OCI-LY7 (cell line): ENCODE results near the gene C1orf174. TPM values are rescaled to one million over a fixed set of nuclear protein-coding genes. Genes with fewer than 3 reads are reported as not detected.
A peak's percentile ranks its signal among the peaks of the same experiment; 100 is the strongest.

ENCODE experiments used
- BruUV-seq: library from RNA; stranded (reverse); fragments of 400-500 nt; replicated peaks from 2 replicates; lab custom pipeline; 2021; lab: Mats Ljungman, UMichigan
- CTCF ChIA-PET: fragments of 300-600 bp; sonication (Branson Sonifier 250); formaldehyde crosslinking; loops from one replicate; lab custom pipeline; 2022; ENCODE audit warnings: antibody characterized with exemption; ENCODE audit not compliant: unreplicated experiment; lab: Charles Lee
- POLR2A ChIA-PET: fragments of 300-600 bp; sonication (Branson Sonifier 250); formaldehyde crosslinking; loops from one replicate; lab custom pipeline; 2022; ENCODE audit warnings: antibody characterized with exemption; lab: Charles Lee
- DNase-seq: peaks from one replicate; pipeline ENCODE4 v3.0.0-alpha.2; 2015; ENCODE audit warnings: low spot score
- H2AFZ ChIP-seq: fragments of 200-600 bp; sonication (generic), shearing (Covaris generic); 2 replicates; pipeline ENCODE4 v1.6.1; 2014; ENCODE audit warnings: mild to moderate bottlenecking, antibody characterized with exemption, low read length, moderate library complexity
- H3K27ac ChIP-seq: fragments of 200-600 bp; sonication (generic); 2 replicates; pipeline ENCODE4 v1.5.1; 2014; ENCODE audit warnings: mixed run types, low read depth, mild to moderate bottlenecking, moderate library complexity, low read length, inconsistent platforms; ENCODE audit not compliant: poor library complexity, severe bottlenecking
- H3K36me3 ChIP-seq: fragments of 200-600 bp; sonication (generic); 2 replicates; pipeline ENCODE4 v1.6.1; 2014; ENCODE audit warnings: mild to moderate bottlenecking, antibody characterized with exemption, low read length, moderate library complexity, mixed read lengths; ENCODE audit not compliant: insufficient read depth
- H3K4me1 ChIP-seq: fragments of 200-600 bp; sonication (generic); 2 replicates; pipeline ENCODE4 v1.5.1; 2014; ENCODE audit warnings: mild to moderate bottlenecking, low read length; ENCODE audit not compliant: insufficient read depth, poor library complexity, severe bottlenecking
- H3K4me2 ChIP-seq: fragments of 200-600 bp; sonication (generic); 2 replicates; pipeline ENCODE4 v1.6.1; 2014; ENCODE audit warnings: mild to moderate bottlenecking, low read length
- H3K4me3 ChIP-seq: fragments of 200-600 bp; sonication (generic); 2 replicates; pipeline ENCODE4 v1.5.1; 2014; ENCODE audit warnings: mild to moderate bottlenecking, low read depth, low read length; ENCODE audit not compliant: poor library complexity, severe bottlenecking
- H3K79me2 ChIP-seq: fragments of 200-600 bp; sonication (generic); 2 replicates; pipeline ENCODE4 v1.6.1; 2016; ENCODE audit warnings: low read depth, mild to moderate bottlenecking, low read length, moderate library complexity, mixed read lengths; ENCODE audit not compliant: insufficient read depth
- H3K9me2 ChIP-seq: fragments of 200-600 bp; sonication (generic); 2 replicates; pipeline ENCODE4 v1.6.1; 2016; ENCODE audit warnings: mild to moderate bottlenecking, low read length, mixed read lengths; ENCODE audit not compliant: insufficient read depth
- H3K9me3 ChIP-seq: fragments of 200-600 bp; sonication (generic); 2 replicates; pipeline ENCODE4 v1.6.1; 2014; ENCODE audit warnings: mild to moderate bottlenecking, mixed run types, low read length, mixed read lengths
- H4K20me1 ChIP-seq: fragments of 200-600 bp; sonication (generic); 2 replicates; pipeline ENCODE4 v1.6.1; 2014; ENCODE audit warnings: mild to moderate bottlenecking, antibody characterized with exemption, low read length, moderate library complexity, mixed read lengths; ENCODE audit not compliant: insufficient read depth
- CTCF ChIP-seq: fragments of 200-600 bp; sonication (generic); conservative IDR thresholded peaks from 2 replicates; pipeline ENCODE4 v1.5.1; 2014; ENCODE audit warnings: mild to moderate bottlenecking, antibody characterized with exemption, low read length, moderate library complexity, mixed read lengths
- EZH2phosphoT487 ChIP-seq: fragments of 200-600 bp; sonication (generic); IDR thresholded peaks from 2 replicates; pipeline ENCODE4 v1.6.1; 2018; ENCODE audit warnings: low read depth, borderline replicate concordance, mild to moderate bottlenecking, mixed run types, antibody characterized with exemption, low read length, moderate library complexity, mixed read lengths
- intact Hi-C: fragments of 100-400 bp; cut with micrococcal nuclease; formaldehyde crosslinking; loops from one replicate; pipeline ENCODE4 v1.10.0; 2022; ENCODE audit not compliant: unreplicated experiment
- total RNA-seq, 2 experiments: library from RNA; depleted of rRNA in 1 of 2; stranded (reverse); fragments of >200 nt in 1 of 2; shearing (Covaris generic) in 1 of 2; gene quantifications; 2 replicates each; pipeline ENCODE4 v1.2.3, GENCODE V29; 2014 to 2022

Gene C1orf174
- total RNA-seq, 2 experiments from 2014 or later: 39.0 to 59.5 TPM

- POLR2A ChIA-PET: no interaction called here
- CTCF ChIA-PET: no interaction called here
- peak overlapping the region; percentile 83 for H3K4me3 ChIP-seq
- H3K9me3 ChIP-seq: no peaks in the 10 kb centered on the region
- no TSS peak for BruUV-seq
- intact Hi-C loops: loop anchor here (1.0 to 10.0 kb wide), 9 partner anchors 118 to 917 kb away; partner anchors contain the start of gene AJAP1
- no peaks in the 10 kb centered on the region for H4K20me1 ChIP-seq
- peaks cover 73% of the 10 kb centered on the region for H3K79me2 ChIP-seq
- no peak for TF ChIP-seq EZH2phosphoT487
- TF ChIP-seq CTCF: no peak
- peaks cover 25% of the 10 kb centered on the region for H3K36me3 ChIP-seq
- peak; percentile 91 for DNase-seq
- H3K27ac ChIP-seq: peak overlapping the region; percentile 100
- no peak overlapping the region for H2AFZ ChIP-seq
- peak overlapping the region; percentile 88 for H3K4me2 ChIP-seq
- no peaks in the 10 kb centered on the region for H3K9me2 ChIP-seq
- peaks cover 77% of the 10 kb centered on the region for H3K4me1 ChIP-seq
Observed at GRCh38 chr1:3909615-3910014, 9.5 kb upstream of the C1orf174 start.

- Histone ChIP-seq H3K79me2 (peaks cover 76% of the 10 kb centered on the region), H3K4me2 (peak overlapping the region; percentile 88), H3K4me3 (peak overlapping the region; percentile 83), H4K20me1 (no peaks in the 10 kb centered on the region), H3K4me1 (peaks cover 83% of the 10 kb centered on the region), H3K9me3 (no peaks in the 10 kb centered on the region), H3K36me3 (peaks cover 18% of the 10 kb centered on the region; the same call in 1 of the 2 replicates), H2AFZ (no peak overlapping the region), H3K9me2 (no peaks in the 10 kb centered on the region), H3K27ac (peak overlapping the region; percentile 100)
- POLR2A ChIA-PET: no interaction called here
- CTCF ChIA-PET: no interaction called here
- DNase-seq: peak; percentile 27
- intact Hi-C loops: no loop called here
- BruUV-seq: no TSS peak
- TF ChIP-seq CTCF: no peak
- TF ChIP-seq EZH2phosphoT487: no peak
Observed at GRCh38 chr1:3908886-3909517, 8.9 kb upstream of the C1orf174 start.

GRCh38 chr1:3907621-3908165 lies 7.6 kb upstream of the C1orf174 start:
- Histone ChIP-seq H3K79me2 (peaks cover 66% of the 10 kb centered on the region), H3K4me2 (peak overlapping the region; percentile 88), H3K9me2 (no peaks in the 10 kb centered on the region), H2AFZ (no peak overlapping the region), H3K36me3 (peaks cover 5% of the 10 kb centered on the region; the same call in 1 of the 2 replicates), H4K20me1 (no peaks in the 10 kb centered on the region), H3K27ac (peak overlapping the region; percentile 100), H3K9me3 (no peaks in the 10 kb centered on the region), H3K4me1 (peaks cover 89% of the 10 kb centered on the region), H3K4me3 (peak overlapping the region; percentile 28)
- TF ChIP-seq CTCF (no peak), EZH2phosphoT487 (no peak)
- BruUV-seq: no TSS peak
- ChIA-PET POLR2A (interaction anchor here (1.0 to 1.6 kb wide), 2 partner anchors 136 to 402 kb away, joined by 3 to 6 read pairs; no protein-coding TSS in a partner anchor), CTCF (interaction anchor here (1.7 kb wide), 1 partner anchor 50 kb away, joined by 7 read pairs; the partner anchor contains the start of genes CEP104 and DFFB)
- intact Hi-C loops: loop anchor here (1.0 kb wide), 1 partner anchor 50 kb away; the partner anchor contains the start of genes CEP104 and DFFB
- DNase-seq: peak; percentile 41
